ENCODE data around the gene LACRT.
"Not testable (repeated sequence)": the region's sequence is repeated elsewhere in the genome, so short reads cannot be mapped to it uniquely, and the experiment has no call there.

LACRT gene

GRCh38 chr12:54634795-54635194 is at the start of gene LACRT:
TSS of gene LACRT (minus strand) at chr12:54634895. CDS start at chr12:54634841, 54 bp downstream.
- no peak for DNase-seq (ENCODE audit: low read depth)
- no peak within 1 kb of the TSS for H3K4me3 ChIP-seq (ENCODE audit: low read length)
- no peaks in the 10 kb centered on the region for H3K36me3 ChIP-seq (ENCODE audit: control insufficient read depth, insufficient read depth, low read length, severe bottlenecking)
- H3K9ac ChIP-seq (ENCODE audit: low read length): no peak within 1 kb of the TSS
- peaks cover 3% of the 10 kb centered on the region for H3K9me3 ChIP-seq (ENCODE audit: control insufficient read depth, low read length)
- H3K4me1 ChIP-seq (ENCODE audit: control insufficient read depth, insufficient read depth, low read length): no peaks in the 10 kb centered on the region
- peaks cover 36% of the 10 kb centered on the region for H3K27me3 ChIP-seq (replicated peaks; ENCODE audit: control insufficient read depth, insufficient read depth, low read length)

GRCh38 chr12:54683398-54683797 is 48.7 kb upstream of the LACRT start:
- Histone ChIP-seq H3K9ac (ENCODE audit: low read length) (no peak overlapping the region), H3K4me1 (ENCODE audit: control insufficient read depth, insufficient read depth, low read length) (no peaks in the 10 kb centered on the region), H3K9me3 (ENCODE audit: control insufficient read depth, low read length) (peaks cover 8% of the 10 kb centered on the region), H3K36me3 (ENCODE audit: control insufficient read depth, insufficient read depth, low read length, severe bottlenecking) (no peaks in the 10 kb centered on the region), H3K27me3 (replicated peaks; ENCODE audit: control insufficient read depth, insufficient read depth, low read length) (peaks cover 81% of the 10 kb centered on the region), H3K4me3 (ENCODE audit: low read length) (no peak overlapping the region)
- no peak for DNase-seq (ENCODE audit: low read depth)

DNA sequence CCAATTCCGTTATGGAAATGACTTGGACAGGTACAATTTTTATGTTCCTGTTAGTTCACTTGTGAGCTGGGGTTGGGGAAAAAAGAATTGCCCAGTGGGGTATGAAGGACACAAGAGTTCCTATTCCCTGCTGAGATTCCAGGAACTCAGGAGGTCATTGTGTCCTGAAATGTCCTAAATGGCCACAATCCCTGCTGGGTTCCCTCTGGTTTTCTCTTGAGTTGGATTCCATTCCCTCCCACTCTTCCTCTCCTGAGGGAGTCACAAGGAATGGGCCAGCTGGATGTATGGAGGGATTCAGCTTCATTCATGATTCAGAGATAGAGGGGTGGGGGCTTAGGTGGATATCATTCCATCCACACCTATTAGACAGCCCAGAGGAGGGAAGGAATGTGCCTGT is 48.0 kb upstream of the LACRT start:
- Histone ChIP-seq H3K9ac (ENCODE audit: low read length) (no peak overlapping the region), H3K27me3 (replicated peaks; ENCODE audit: control insufficient read depth, insufficient read depth, low read length) (peaks cover 76% of the 10 kb centered on the region), H3K9me3 (ENCODE audit: control insufficient read depth, low read length) (peaks cover 8% of the 10 kb centered on the region), H3K36me3 (ENCODE audit: control insufficient read depth, insufficient read depth, low read length, severe bottlenecking) (no peaks in the 10 kb centered on the region), H3K4me1 (ENCODE audit: control insufficient read depth, insufficient read depth, low read length) (no peaks in the 10 kb centered on the region), H3K4me3 (ENCODE audit: low read length) (no peak overlapping the region)
- no peak for DNase-seq (ENCODE audit: low read depth)

- Histone ChIP-seq H3K27me3 (replicated peaks; ENCODE audit: control insufficient read depth, insufficient read depth, low read length) (peaks cover 57% of the 10 kb centered on the region), H3K36me3 (ENCODE audit: control insufficient read depth, insufficient read depth, low read length, severe bottlenecking) (no peaks in the 10 kb centered on the region), H3K9ac (ENCODE audit: low read length) (no peak overlapping the region), H3K9me3 (ENCODE audit: control insufficient read depth, low read length) (no peaks in the 10 kb centered on the region), H3K4me1 (ENCODE audit: control insufficient read depth, insufficient read depth, low read length) (no peaks in the 10 kb centered on the region), H3K4me3 (ENCODE audit: low read length) (no peak overlapping the region)
- no peak for DNase-seq (ENCODE audit: low read depth)
Observed at GRCh38 chr12:54680374-54680773, 45.7 kb upstream of the LACRT start.

DNA sequence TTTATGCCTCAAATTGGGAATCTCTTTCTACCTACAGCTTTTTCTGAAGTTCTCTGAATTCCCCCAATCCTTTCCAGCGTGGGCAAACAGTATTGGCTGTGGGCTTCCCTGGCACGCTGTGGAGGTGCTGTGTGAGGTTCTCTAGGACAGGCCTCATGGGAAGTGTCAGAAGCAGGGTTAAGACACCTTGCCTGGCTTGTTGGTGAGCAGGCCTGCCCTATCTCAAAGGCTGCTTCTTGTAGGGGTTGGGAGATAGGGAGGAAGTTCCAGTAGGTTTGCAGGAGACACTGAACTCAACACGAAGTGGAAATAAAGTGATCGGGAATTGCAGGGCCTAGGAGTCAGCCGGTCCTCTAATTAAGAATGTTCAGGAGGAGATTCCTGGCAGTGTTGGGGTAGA is 43.4 kb upstream of the LACRT start:
- Histone ChIP-seq H3K9me3 (ENCODE audit: control insufficient read depth, low read length) (no peaks in the 10 kb centered on the region), H3K4me1 (ENCODE audit: control insufficient read depth, insufficient read depth, low read length) (no peaks in the 10 kb centered on the region), H3K27me3 (replicated peaks; ENCODE audit: control insufficient read depth, insufficient read depth, low read length) (peaks cover 36% of the 10 kb centered on the region), H3K9ac (ENCODE audit: low read length) (no peak overlapping the region), H3K36me3 (ENCODE audit: control insufficient read depth, insufficient read depth, low read length, severe bottlenecking) (no peaks in the 10 kb centered on the region), H3K4me3 (ENCODE audit: low read length) (no peak overlapping the region)
- no peak for DNase-seq (ENCODE audit: low read depth)

DNA sequence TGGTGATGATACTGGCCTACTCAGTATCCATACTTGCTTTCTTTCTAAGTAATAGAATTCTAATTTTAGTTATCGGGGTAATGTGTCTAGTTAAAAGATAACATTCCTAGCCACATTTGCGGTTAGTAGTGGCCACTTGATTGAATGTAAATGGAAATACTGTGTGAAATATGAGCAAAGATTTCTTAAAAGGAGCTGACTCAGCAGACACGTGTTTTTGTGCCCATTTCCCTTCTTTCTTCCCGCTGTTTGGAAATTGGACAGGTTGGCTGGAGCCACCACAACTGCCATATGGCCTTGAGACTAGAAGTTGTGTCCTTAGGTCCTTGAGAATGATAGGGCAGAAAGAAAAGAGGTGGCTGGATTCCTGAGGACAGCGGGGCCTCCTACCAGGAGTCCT is 33.2 kb upstream of the LACRT start:
- H3K9me3 ChIP-seq (ENCODE audit: control insufficient read depth, low read length): no peaks in the 10 kb centered on the region
- no peaks in the 10 kb centered on the region for H3K4me1 ChIP-seq (ENCODE audit: control insufficient read depth, insufficient read depth, low read length)
- H3K9ac ChIP-seq (ENCODE audit: low read length): no peak overlapping the region
- no peak overlapping the region for H3K4me3 ChIP-seq (ENCODE audit: low read length)
- H3K36me3 ChIP-seq (ENCODE audit: control insufficient read depth, insufficient read depth, low read length, severe bottlenecking): no peaks in the 10 kb centered on the region
- DNase-seq (ENCODE audit: low read depth): no peak
- peaks cover 22% of the 10 kb centered on the region for H3K27me3 ChIP-seq (replicated peaks; ENCODE audit: control insufficient read depth, insufficient read depth, low read length)

GRCh38 chr12:54666008-54666407 is 31.3 kb upstream of the LACRT start:
- H3K4me3 ChIP-seq (ENCODE audit: low read length): no peak overlapping the region
- no peak overlapping the region for H3K9ac ChIP-seq (ENCODE audit: low read length)
- no peaks in the 10 kb centered on the region for H3K9me3 ChIP-seq (ENCODE audit: control insufficient read depth, low read length)
- no peak for DNase-seq (ENCODE audit: low read depth)
- H3K36me3 ChIP-seq (ENCODE audit: control insufficient read depth, insufficient read depth, low read length, severe bottlenecking): no peaks in the 10 kb centered on the region
- peaks cover 13% of the 10 kb centered on the region for H3K27me3 ChIP-seq (replicated peaks; ENCODE audit: control insufficient read depth, insufficient read depth, low read length)
- no peaks in the 10 kb centered on the region for H3K4me1 ChIP-seq (ENCODE audit: control insufficient read depth, insufficient read depth, low read length)

GRCh38 chr12:54665022-54665635 is 30.4 kb upstream of the LACRT start:
- not testable (repeated sequence) for H3K4me1 ChIP-seq (ENCODE audit: control insufficient read depth, insufficient read depth, low read length); H3K36me3 ChIP-seq (ENCODE audit: control insufficient read depth, insufficient read depth, low read length, severe bottlenecking)

DNA sequence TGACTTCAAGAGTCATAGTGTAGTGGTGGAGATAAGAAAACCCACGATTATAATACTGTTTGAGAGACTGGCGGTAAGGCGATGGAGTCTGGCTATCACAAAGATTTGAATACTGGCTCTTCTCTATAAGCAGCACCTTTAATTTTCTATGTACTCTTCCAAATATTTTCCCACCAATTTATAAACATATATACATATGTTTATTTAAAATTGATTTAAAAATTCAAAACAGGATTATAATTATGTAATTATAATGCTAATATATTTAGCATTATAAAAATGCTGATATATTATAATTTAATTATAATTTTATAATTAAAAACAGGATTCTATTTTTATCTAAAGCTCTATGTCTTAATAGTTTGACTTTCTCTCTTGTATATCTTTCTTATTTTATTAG is 28.9 kb upstream of the LACRT start:
- H3K4me3 ChIP-seq (ENCODE audit: low read length): no peak overlapping the region
- H3K36me3 ChIP-seq (ENCODE audit: control insufficient read depth, insufficient read depth, low read length, severe bottlenecking): no peaks in the 10 kb centered on the region
- H3K27me3 ChIP-seq (replicated peaks; ENCODE audit: control insufficient read depth, insufficient read depth, low read length): peaks cover 6% of the 10 kb centered on the region
- no peaks in the 10 kb centered on the region for H3K4me1 ChIP-seq (ENCODE audit: control insufficient read depth, insufficient read depth, low read length)
- H3K9me3 ChIP-seq (ENCODE audit: control insufficient read depth, low read length): no peaks in the 10 kb centered on the region
- DNase-seq (ENCODE audit: low read depth): no peak
- H3K9ac ChIP-seq (ENCODE audit: low read length): no peak overlapping the region

More at GRCh38 chr12:54665022-54665635, 30.4 kb upstream of the LACRT start:
- H3K4me3 ChIP-seq (ENCODE audit: low read length); H3K9ac ChIP-seq (ENCODE audit: low read length); H3K9me3 ChIP-seq (ENCODE audit: control insufficient read depth, low read length); DNase-seq (ENCODE audit: low read depth); H3K27me3 ChIP-seq (replicated peaks; ENCODE audit: control insufficient read depth, insufficient read depth, low read length): not testable (repeated sequence)

DNA sequence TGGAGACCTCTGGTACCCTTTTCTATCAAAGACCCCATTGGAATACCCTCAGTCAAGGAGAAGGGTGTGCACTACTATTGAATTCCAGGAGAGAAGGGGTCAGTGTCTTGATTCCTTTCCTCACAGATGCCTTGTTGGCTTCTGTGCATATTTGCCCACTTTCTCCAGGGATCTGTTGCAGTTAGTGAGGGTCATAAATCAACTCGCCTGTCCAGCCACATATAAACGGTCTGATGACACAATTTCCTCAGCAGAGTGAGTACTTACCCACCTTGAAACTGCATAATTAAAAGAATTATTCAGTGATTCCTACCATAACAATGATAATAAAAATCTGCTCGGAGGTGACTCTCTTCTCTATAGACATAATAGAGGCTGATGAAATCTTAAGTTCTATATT is 27.3 kb upstream of the LACRT start:
- DNase-seq (ENCODE audit: low read depth): no peak
- Histone ChIP-seq H3K9ac (ENCODE audit: low read length) (no peak overlapping the region), H3K27me3 (replicated peaks; ENCODE audit: control insufficient read depth, insufficient read depth, low read length) (peaks cover 20% of the 10 kb centered on the region), H3K4me1 (ENCODE audit: control insufficient read depth, insufficient read depth, low read length) (no peaks in the 10 kb centered on the region), H3K9me3 (ENCODE audit: control insufficient read depth, low read length) (no peaks in the 10 kb centered on the region), H3K4me3 (ENCODE audit: low read length) (no peak overlapping the region), H3K36me3 (ENCODE audit: control insufficient read depth, insufficient read depth, low read length, severe bottlenecking) (no peaks in the 10 kb centered on the region)

GRCh38 chr12:54661048-54661447 is 26.4 kb upstream of the LACRT start:
- Histone ChIP-seq H3K9me3 (ENCODE audit: control insufficient read depth, low read length) (no peaks in the 10 kb centered on the region), H3K4me3 (ENCODE audit: low read length) (no peak overlapping the region), H3K9ac (ENCODE audit: low read length) (no peak overlapping the region), H3K27me3 (replicated peaks; ENCODE audit: control insufficient read depth, insufficient read depth, low read length) (peaks cover 26% of the 10 kb centered on the region), H3K36me3 (ENCODE audit: control insufficient read depth, insufficient read depth, low read length, severe bottlenecking) (no peaks in the 10 kb centered on the region), H3K4me1 (ENCODE audit: control insufficient read depth, insufficient read depth, low read length) (no peaks in the 10 kb centered on the region)
- DNase-seq (ENCODE audit: low read depth): no peak

DNA sequence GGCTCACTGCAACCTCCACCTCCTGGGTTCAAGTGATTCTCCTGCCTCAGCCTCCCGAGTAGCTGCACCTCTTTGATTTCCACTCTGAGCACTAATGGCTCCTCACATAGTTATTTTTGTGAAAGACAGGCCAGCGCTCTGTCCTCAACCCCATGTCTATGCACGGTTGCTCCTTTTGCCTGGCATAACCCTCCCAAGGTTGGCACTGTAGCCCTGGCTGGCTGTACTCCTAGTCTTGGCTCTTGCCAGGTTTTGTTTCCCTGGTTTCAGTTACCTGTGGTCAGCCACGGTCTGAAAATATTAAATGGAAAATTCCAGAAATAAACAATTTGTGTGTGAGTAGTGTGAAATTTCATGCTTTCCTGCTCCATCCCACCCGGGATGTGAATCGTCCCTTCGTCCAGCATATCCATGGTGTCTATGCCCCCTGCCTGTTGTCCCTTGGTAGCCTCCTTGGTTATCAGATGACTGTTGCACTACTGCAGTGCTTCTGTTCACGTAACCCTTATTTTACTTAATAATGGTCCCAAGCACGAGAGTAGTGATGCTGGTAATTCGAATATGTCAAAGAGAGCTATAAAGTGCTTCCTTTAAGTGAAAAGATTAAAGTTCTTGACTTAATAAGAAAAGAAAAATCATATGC is 25.7 kb upstream of the LACRT start:
- Histone ChIP-seq H3K9ac (ENCODE audit: low read length) (no peak overlapping the region), H3K27me3 (replicated peaks; ENCODE audit: control insufficient read depth, insufficient read depth, low read length) (peaks cover 30% of the 10 kb centered on the region), H3K4me1 (ENCODE audit: control insufficient read depth, insufficient read depth, low read length) (no peaks in the 10 kb centered on the region), H3K4me3 (ENCODE audit: low read length) (no peak overlapping the region), H3K9me3 (ENCODE audit: control insufficient read depth, low read length) (no peaks in the 10 kb centered on the region), H3K36me3 (ENCODE audit: control insufficient read depth, insufficient read depth, low read length, severe bottlenecking) (no peaks in the 10 kb centered on the region)
- DNase-seq (ENCODE audit: low read depth): no peak

All from adipocyte (in vitro differentiated cells).